ENCODE measurements around the gene RAB5IF. TPM values are rescaled to one million over a fixed set of nuclear protein-coding genes. Genes with fewer than 3 reads are reported as not detected.

RAB5IF gene
- total and polyA plus RNA-seq, 2 of the 4 experiments (the other 2 are of a cell fraction): 74.0 to 93.1 TPM

DNA sequence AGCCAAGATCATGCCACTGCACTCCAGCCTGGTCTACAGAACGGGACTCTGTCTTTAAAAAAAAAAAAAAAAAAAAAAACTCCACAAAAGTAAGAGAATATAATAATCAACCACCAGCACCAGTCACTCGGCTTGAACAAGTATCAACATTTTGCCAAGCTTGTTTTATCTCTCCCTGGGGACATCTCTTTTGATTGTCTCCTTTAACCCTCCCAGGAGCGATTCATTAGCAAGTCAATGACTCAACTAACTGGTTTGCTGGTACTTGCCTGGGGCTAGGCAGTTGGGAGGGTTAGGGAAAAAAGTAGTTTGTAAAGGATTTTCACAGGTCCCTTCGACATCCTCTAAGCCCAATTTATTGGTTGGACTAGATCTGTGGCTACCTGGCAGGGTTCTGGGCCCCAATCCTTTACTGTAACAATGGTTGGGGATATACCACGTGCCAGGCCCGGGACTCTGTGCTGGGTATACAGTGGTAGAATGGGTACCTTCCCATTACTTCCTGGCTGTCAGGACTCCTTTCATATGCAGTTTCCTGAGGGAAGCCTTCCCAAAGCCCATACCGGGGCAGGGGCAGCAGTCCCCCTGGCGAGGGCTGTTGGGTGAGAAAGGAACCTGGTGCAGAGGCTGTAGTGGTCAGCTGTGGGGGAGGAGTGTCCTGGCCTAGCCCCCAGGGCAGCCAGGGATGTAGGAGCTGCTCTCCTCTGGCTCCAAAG lies 20.0 kb upstream of the RAB5IF start:
- Histone ChIP-seq H3K56ac (ENCODE audit: extremely low read depth, insufficient read depth, low read length) (no peak overlapping the region), H2AFZ (replicated peaks; ENCODE audit: low read length, poor library complexity) (no peak overlapping the region), H3K4me1 (ENCODE audit: control insufficient read depth, insufficient read depth, low read length) (no peaks in the 10 kb centered on the region), H3K9ac (ENCODE audit: low read depth, low read length) (no peak overlapping the region), H2BK20ac (ENCODE audit: low read depth, low read length) (no peak overlapping the region), H3K4me2 (ENCODE audit: low read depth, low read length) (no peak overlapping the region), H3K9me1 (ENCODE audit: insufficient read depth, low read length) (peaks cover 2% of the 10 kb centered on the region; the same call in 1 of the 2 replicates), H4K5ac (ENCODE audit: low read depth, low read length) (no peak overlapping the region), H3K4me3 (ENCODE audit: insufficient read depth, low read depth, low read length) (no peak overlapping the region), H3K18ac (ENCODE audit: low read depth, low read length) (no peak overlapping the region), H3K27me3 (ENCODE audit: control insufficient read depth, insufficient read depth, low read length) (no peaks in the 10 kb centered on the region), H3K14ac (replicated peaks; ENCODE audit: low read depth, low read length) (no peak overlapping the region), H4K91ac (ENCODE audit: insufficient read depth, low read depth, low read length) (no peak overlapping the region), H3K79me1 (ENCODE audit: low read depth in 1 of 2, low read length in 2 of 2) (peaks cover 3 to 4% of the 10 kb centered on the region in 2 experiments; a peak in 3 of 4 replicates), H3K27ac (ENCODE audit: insufficient read depth, low read length) (no peak overlapping the region), H3K9me3 (ENCODE audit: control insufficient read depth, insufficient read depth, low read length) (no peaks in the 10 kb centered on the region), H2BK120ac (ENCODE audit: low read depth, low read length) (no peak overlapping the region), H2BK5ac (ENCODE audit: low read depth, low read length, poor library complexity, severe bottlenecking) (no peak overlapping the region), H2BK15ac (ENCODE audit: low read depth, low read length) (no peak overlapping the region), H3K23ac (ENCODE audit: low read depth, low read length) (no peak overlapping the region), H3K36me3 (ENCODE audit: control insufficient read depth, insufficient read depth, low read length) (peaks cover 23% of the 10 kb centered on the region), H4K20me1 (ENCODE audit: insufficient read depth, low read length) (peaks cover 3% of the 10 kb centered on the region; the same call in 1 of the 2 replicates), H4K8ac (ENCODE audit: low read depth in 2 of 2, low read length in 2 of 2) (no peak overlapping the region), H2AK9ac (replicated peaks; ENCODE audit: low read depth, low read length, poor library complexity) (no peak overlapping the region), H3K4ac (ENCODE audit: low read depth, low read length) (no peak overlapping the region), H2AK5ac (ENCODE audit: low read depth, low read length) (no peak overlapping the region)
- intact Hi-C loops (cut with micrococcal nuclease) (no loop called here), in situ Hi-C loops (cut with MboI; ENCODE audit: low sequenced_read_pairs) (no loop called here), dilution Hi-C loops (cut with HindIII; ENCODE audit: low sequenced_read_pairs, unreplicated experiment) (no loop called here)
- no peak for ATAC-seq (ENCODE audit: low read depth)
- no TSS peak for BruUV-seq (replicated peaks)
- TF ChIP-seq BHLHE40 (IDR thresholded peaks at IDR 0.05; ENCODE audit: low read depth, low read length): no peak
- TF ChIP-seq, protein P1, sequence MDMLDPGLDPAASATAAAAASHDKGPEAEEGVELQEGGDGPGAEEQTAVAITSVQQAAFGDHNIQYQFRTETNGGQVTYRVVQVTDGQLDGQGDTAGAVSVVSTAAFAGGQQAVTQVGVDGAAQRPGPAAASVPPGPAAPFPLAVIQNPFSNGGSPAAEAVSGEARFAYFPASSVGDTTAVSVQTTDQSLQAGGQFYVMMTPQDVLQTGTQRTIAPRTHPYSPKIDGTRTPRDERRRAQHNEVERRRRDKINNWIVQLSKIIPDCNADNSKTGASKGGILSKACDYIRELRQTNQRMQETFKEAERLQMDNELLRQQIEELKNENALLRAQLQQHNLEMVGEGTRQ (IDR thresholded peaks at IDR 0.05; ENCODE audit: low read depth, low read length): no peak
- no peak for TF ChIP-seq RFX5 (IDR thresholded peaks at IDR 0.05; ENCODE audit: low read depth, low read length)
- TF ChIP-seq CEBPB (IDR thresholded peaks at IDR 0.05; ENCODE audit: low read depth, low read length): no peak
- no peak for TF ChIP-seq NFE2L2 (IDR thresholded peaks at IDR 0.05; ENCODE audit: low read depth, low read length)
- no peak for TF ChIP-seq MXI1 (IDR thresholded peaks at IDR 0.05; ENCODE audit: borderline replicate concordance, low read depth, low read length)
- TF ChIP-seq RAD21 (IDR thresholded peaks at IDR 0.05; ENCODE audit: low read length): no peak
- TF ChIP-seq FOS (IDR thresholded peaks at IDR 0.05; ENCODE audit: low read depth, low read length): no peak
- no peak for TF ChIP-seq MAZ (IDR thresholded peaks at IDR 0.05; ENCODE audit: borderline replicate concordance, low read depth, low read length)
- TF ChIP-seq POLR2A (IDR thresholded peaks at IDR 0.05; ENCODE audit: low read depth, low read length): no peak
- TF ChIP-seq, protein P2, sequence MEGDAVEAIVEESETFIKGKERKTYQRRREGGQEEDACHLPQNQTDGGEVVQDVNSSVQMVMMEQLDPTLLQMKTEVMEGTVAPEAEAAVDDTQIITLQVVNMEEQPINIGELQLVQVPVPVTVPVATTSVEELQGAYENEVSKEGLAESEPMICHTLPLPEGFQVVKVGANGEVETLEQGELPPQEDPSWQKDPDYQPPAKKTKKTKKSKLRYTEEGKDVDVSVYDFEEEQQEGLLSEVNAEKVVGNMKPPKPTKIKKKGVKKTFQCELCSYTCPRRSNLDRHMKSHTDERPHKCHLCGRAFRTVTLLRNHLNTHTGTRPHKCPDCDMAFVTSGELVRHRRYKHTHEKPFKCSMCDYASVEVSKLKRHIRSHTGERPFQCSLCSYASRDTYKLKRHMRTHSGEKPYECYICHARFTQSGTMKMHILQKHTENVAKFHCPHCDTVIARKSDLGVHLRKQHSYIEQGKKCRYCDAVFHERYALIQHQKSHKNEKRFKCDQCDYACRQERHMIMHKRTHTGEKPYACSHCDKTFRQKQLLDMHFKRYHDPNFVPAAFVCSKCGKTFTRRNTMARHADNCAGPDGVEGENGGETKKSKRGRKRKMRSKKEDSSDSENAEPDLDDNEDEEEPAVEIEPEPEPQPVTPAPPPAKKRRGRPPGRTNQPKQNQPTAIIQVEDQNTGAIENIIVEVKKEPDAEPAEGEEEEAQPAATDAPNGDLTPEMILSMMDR (conservative IDR thresholded peaks at IDR 0.05; ENCODE audit: low read depth, low read length): no peak
- no peak for TF ChIP-seq RCOR1 (IDR thresholded peaks at IDR 0.05; ENCODE audit: insufficient replicate concordance, low read length)
- no peak for TF ChIP-seq SMC3 (IDR thresholded peaks at IDR 0.05; ENCODE audit: low read depth, low read length)
- TF ChIP-seq, protein P3, sequence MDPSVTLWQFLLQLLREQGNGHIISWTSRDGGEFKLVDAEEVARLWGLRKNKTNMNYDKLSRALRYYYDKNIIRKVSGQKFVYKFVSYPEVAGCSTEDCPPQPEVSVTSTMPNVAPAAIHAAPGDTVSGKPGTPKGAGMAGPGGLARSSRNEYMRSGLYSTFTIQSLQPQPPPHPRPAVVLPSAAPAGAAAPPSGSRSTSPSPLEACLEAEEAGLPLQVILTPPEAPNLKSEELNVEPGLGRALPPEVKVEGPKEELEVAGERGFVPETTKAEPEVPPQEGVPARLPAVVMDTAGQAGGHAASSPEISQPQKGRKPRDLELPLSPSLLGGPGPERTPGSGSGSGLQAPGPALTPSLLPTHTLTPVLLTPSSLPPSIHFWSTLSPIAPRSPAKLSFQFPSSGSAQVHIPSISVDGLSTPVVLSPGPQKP (IDR thresholded peaks at IDR 0.05; ENCODE audit: borderline replicate concordance, low read depth, low read length): no peak
- TF ChIP-seq MAFK (IDR thresholded peaks at IDR 0.05; ENCODE audit: low read depth, low read length): no peak
- TF ChIP-seq CHD1 (IDR thresholded peaks at IDR 0.05; ENCODE audit: low read depth, low read length): no peak
- ChIA-PET POLR2A (ENCODE audit: unreplicated experiment) (no interaction called here), CTCF (no interaction called here)
- peak; percentile 20 for DNase-seq
- no CpG with 5 or more reads among the region's 8 CpGs for WGBS, 2 experiments (ENCODE audit: extremely low coverage in 2 of 2, insufficient read length in 1 of 2)
